ENCODE data around the gene RAB11B. TPM values are rescaled to one million over a fixed set of nuclear protein-coding genes. Genes with fewer than 3 reads are reported as not detected.

The RAB11B gene
- total and polyA plus RNA-seq, 10 of the 15 experiments (the other 5 are each of a cell fraction or from before 2014, with no cell fraction given) = 0.92 to 82.5 (median 17.9) TPM

GRCh38 chr19:8429826-8430225 is 39.7 kb downstream of the RAB11B start (continued):
- TF ChIP-seq ZBTB40 (IDR thresholded peaks at IDR 0.05; ENCODE audit: borderline replicate concordance) = no peak
- TF ChIP-seq SKIL (IDR thresholded peaks at IDR 0.05; ENCODE audit: low read depth, poor library complexity, severe bottlenecking) = no peak
- TF ChIP-seq ZNF274 (IDR thresholded peaks at IDR 0.05; ENCODE audit: insufficient read depth, insufficient read length) = no peak
- no peak for TF ChIP-seq SUZ12 (IDR thresholded peaks at IDR 0.05; ENCODE audit: unreplicated experiment)
- TF ChIP-seq KLF5 (IDR thresholded peaks at IDR 0.05; ENCODE audit: partially characterized antibody) = no peak
- no peak for TF ChIP-seq STAT1 (conservative IDR thresholded peaks at IDR 0.05)
- TF ChIP-seq ZBTB33 (IDR thresholded peaks at IDR 0.05) = no peak
- TF ChIP-seq FOXK2 (IDR thresholded peaks at IDR 0.05) = no peak
- no peak for TF ChIP-seq IKZF1 (conservative IDR thresholded peaks at IDR 0.05)
- no peak for TF ChIP-seq PRDM15 (CRISPR knock-in tag; IDR thresholded peaks at IDR 0.05)
- TF ChIP-seq PML (IDR thresholded peaks at IDR 0.05; ENCODE audit: low read length) = no peak
